Prostate gland (tissue), 2 donors: ENCODE data around the gene DSCAML1.

Experiments
- POLR2A ChIP-seq: fragments of 450-650 bp; IDR thresholded peaks from one replicate; pipeline ENCODE4 v1.6.1; 2016; ENCODE audit warnings: antibody characterized with exemption, mild to moderate bottlenecking
- POLR2AphosphoS5 ChIP-seq: sonication (generic); formaldehyde crosslinking; IDR thresholded peaks from one replicate; pipeline ENCODE4 v1.6.1; 2017; ENCODE audit warnings: antibody characterized with exemption
- TF ChIP-seq, protein P1 (sequence below), 4 experiments: fragments of 200-600 bp in 2 of 4; fragments of 450-650 bp in 2 of 4; sonication (generic) in 2 of 4; IDR thresholded peaks; 1 replicate in 3 of 4; 2 replicates in 1 of 4; pipeline ENCODE4 v1.5.1; 2016 to 2019; ENCODE audit warnings: antibody characterized with exemption in 4 of 4, mild to moderate bottlenecking in 2 of 4, moderate library complexity in 2 of 4

DNA sequence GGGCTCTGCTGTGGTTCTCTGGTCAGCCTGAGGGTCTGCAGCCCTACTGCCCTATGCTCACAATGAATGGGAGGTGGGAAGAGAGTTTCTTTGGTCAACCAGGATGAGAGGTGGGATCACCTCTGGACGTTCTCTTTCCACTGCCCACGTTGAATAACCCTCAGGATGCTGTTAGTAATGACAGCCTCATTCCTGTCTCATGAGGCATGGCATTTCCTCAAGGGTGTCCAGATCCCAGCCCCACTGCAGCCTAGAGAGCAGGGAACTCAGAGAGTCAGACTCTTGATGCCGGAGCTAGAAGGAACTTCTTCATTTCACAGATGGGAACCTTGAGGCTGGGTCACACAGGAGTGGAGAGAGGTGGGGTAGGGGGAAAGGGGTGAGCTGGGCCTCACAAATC lies 273.3 kb downstream of the DSCAML1 start:
- TF ChIP-seq, protein P1, sequence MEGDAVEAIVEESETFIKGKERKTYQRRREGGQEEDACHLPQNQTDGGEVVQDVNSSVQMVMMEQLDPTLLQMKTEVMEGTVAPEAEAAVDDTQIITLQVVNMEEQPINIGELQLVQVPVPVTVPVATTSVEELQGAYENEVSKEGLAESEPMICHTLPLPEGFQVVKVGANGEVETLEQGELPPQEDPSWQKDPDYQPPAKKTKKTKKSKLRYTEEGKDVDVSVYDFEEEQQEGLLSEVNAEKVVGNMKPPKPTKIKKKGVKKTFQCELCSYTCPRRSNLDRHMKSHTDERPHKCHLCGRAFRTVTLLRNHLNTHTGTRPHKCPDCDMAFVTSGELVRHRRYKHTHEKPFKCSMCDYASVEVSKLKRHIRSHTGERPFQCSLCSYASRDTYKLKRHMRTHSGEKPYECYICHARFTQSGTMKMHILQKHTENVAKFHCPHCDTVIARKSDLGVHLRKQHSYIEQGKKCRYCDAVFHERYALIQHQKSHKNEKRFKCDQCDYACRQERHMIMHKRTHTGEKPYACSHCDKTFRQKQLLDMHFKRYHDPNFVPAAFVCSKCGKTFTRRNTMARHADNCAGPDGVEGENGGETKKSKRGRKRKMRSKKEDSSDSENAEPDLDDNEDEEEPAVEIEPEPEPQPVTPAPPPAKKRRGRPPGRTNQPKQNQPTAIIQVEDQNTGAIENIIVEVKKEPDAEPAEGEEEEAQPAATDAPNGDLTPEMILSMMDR (IDR thresholded peaks at IDR 0.05): no peak
- TF ChIP-seq POLR2A: no peak
- TF ChIP-seq POLR2AphosphoS5: no peak
